Measurements from ENCODE around the gene S100A10.

GRCh38 chr1:151995774-151996173, 2.1 kb upstream of the S100A10 start:
- no peak for TF ChIP-seq CTCF (IDR thresholded peaks at IDR 0.05; ENCODE audit: insufficient read depth, low read length, poor library complexity, severe bottlenecking)
- TF ChIP-seq EZH2phosphoT487 (conservative IDR thresholded peaks at IDR 0.05; ENCODE audit: low read length): no peak
